HG03565 (cell line): Measurements from ENCODE around the gene CNDP1.
"Not testable (repeated sequence)": the region's sequence is repeated elsewhere in the genome, so short reads cannot be mapped to it uniquely, and the experiment has no call there.

Experiments used
- ATAC-seq: cut with Tn5 transposase; IDR thresholded peaks from one replicate; pipeline ENCODE4 v1.9.1; 2021; ENCODE audit warnings: mild to moderate bottlenecking, moderate library complexity; ENCODE audit not compliant: unreplicated experiment

Gene CNDP1

DNA sequence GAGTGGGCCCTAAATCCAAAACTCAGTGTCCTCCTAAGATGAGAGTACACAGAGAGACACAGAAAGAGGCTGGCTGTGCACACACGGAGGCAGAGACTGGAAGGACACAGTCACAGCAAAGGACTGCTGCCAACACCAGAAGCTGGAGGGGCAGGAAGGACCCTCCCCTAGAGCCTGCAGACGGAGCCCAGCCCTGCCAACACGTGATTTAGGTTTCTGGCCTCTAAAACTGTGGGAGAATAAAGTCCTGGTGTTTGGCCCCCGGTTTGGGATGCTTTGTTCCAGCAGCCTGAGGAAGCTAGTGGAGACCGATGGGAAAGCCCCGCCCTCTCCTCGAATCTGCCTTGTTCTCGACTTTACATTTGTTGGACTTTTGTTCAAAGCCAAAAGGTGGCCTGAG, 10.6 kb downstream of the CNDP1 start:
- no peak for ATAC-seq

DNA sequence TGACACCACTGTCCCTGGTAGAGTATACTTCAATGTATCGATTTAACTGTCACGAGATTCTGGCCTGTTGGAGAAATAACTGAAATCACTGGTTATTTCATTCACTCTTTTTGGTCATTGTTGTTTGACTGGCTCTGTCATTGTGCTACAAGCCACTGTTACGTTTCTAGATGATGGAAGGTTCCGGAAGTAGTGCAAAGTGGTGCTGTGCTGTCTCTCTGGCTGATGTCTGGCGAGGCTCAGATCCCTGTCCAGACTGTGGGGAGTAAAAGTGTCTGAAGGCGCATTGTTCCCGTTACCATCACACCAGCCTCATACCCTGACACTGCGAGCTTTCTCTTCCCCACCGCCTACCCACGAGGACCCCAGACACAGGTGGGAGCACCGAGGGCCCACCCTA, 11.7 kb downstream of the CNDP1 start:
- no peak for ATAC-seq

DNA sequence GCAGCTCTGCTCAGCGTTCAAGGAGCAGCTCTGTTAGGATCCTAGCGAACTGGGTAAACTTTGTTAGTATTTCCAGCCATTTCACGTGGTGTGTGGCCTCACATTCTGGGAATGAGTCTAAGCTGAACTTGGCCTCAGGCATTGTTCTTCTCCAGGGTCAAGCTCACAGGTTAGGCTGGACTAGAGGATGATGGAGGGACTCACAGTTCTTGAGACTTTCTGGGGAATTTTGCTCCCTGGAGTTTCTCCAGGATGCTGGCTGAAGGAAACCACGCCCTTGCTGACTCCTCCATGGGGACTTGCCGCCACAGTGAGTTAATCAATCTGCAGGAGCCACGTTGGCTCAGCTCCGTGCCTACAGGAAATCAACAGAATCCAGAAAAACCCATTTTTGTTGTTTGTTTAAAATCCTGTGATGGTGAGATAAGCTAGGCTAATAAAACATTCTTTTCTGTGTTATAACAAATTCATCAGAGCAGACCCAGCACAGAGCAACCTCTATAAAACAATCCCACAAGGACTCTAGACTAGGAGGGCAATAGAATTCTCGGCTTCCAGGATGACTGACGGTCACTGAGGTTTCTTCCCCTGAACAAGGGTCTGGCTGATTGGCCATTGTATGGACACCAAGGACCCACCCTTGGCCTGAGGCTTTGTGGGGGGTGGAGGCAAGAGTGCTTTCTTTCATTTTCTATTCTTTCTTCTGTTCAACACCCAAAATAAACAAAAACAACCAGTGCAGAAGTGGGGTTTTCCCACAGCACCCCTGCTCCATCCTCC, 12.6 kb downstream of the CNDP1 start:
- no peak for ATAC-seq

DNA sequence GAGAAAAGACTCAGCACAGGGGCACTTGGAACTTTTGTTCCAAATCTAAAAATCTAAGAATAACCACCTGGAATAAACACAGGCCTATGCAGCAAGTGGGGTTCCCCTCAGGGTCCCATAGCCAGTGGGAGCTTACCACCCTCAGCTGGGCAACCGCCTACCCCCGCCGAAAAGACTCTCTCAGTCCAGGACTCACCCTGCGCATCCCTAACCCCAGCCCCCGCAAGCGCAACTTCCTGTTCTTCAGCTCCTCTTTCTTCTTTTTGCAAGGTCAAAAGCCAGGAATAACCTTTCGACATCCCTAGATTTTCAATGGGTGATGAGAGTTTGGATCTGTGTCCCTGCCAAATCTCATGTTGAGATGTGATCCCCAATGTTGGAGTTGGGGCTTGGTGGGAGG, 13.6 kb downstream of the CNDP1 start:
- no peak for ATAC-seq

DNA sequence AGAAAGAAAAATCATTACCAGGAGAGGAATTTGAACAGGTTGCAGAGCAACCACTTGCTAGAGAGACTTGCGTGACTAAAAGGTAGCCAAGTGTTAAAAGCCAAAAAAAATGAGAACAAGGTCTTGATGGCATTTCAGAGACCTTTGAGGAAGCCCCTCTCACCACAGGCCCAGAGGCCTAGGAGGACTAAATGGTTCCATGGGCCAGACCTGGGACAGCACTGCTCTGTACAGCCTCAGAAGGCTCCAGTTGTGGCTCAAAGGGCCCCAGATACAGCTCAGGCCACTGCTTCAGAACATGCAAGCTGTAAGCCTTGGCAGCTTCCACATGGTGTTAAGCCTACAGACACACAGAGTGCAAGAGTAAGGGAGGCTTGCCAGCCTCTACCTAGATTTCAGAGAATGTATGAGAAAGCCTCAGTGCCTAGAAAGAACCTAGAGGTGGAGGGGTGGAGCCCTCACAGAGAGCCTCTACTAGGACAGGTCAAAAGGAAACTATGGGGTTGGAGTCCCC, 15.3 kb downstream of the CNDP1 start:
- no peak for ATAC-seq

DNA sequence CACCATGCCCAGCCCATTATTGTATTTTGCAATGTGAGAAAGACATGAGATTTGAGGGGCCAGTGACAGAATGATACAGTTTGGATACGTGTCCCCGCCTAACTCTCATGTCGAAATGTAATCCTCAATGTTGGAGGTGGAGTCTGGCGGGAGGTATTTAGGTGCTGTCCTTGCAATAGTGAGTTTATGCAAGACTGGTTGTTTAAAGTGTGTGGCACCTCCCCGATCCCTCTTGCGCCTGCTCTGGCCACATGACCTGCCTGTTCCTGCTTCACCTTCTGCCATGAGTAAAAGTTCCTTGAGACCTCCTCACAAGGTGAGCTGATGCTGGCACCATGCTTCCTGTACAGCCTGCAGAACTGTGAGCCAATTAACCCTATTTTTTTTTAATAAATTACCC, 16.6 kb downstream of the CNDP1 start:
- no peak for ATAC-seq

DNA sequence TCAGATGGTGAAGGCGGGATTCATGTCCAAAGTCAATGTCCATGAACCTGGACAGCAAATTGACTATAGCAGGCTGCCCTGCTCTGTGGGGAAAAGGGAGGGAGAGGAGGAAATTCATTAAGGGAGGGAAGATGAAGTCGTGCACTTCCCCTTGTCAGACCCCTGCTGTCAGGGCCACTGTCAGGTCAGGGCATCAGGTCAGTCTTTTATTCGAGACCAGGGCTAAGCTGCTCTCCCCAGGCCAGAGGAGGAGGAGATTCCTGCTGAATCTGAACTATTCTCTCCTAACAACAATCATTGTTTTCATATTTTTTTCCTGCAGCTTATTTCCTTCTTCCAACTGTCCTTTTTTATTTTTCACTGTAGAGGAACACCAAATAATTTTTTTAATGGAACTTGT, 17.2 kb downstream of the CNDP1 start:
- ATAC-seq: no peak

DNA sequence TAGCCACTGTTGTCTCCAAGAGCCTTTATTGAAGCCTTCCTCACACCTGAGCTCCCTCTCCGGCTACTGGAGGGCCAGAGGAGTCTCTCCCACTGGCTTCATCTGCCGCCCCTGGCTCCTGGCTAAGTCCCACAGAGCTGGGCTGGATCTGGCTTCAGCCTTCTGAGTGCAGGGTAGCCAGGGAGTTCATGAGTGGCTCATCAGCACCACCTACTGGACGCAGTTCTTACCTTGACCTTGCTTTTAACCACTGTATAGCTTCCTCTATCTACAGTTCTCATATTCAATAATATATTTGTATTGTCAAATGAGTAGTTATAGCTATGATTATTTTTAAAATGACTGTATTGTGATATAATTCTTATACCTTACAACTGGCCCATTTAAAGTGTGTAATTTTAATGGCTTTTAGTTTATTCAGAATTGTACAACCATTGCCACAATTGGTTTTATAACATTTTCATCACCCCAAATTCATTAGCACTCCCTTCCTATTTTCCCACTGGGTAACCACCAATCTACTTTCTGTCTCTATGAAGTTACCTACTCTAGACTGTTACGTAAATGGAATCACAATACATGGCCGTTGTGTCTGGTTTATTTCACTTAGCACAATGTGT, 17.7 kb downstream of the CNDP1 start:
- peak; percentile 99 for ATAC-seq

DNA sequence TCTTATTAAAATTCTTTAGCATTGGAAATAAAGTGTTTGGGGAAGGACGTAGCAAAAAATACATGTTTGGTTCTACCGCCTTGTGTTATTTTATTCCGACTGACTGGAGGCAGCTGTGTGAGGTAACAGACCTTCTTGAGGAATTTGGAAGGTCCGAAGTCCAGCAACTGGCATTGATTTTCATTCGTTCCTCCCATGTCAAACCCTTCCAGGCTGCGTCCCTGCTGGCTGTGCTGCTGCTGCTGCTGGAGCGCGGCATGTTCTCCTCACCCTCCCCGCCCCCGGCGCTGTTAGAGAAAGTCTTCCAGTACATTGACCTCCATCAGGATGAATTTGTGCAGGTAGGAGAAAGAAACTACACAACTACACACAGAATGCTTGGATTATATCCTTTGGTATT, 21.8 kb downstream of the CNDP1 start:
- no peak for ATAC-seq

DNA sequence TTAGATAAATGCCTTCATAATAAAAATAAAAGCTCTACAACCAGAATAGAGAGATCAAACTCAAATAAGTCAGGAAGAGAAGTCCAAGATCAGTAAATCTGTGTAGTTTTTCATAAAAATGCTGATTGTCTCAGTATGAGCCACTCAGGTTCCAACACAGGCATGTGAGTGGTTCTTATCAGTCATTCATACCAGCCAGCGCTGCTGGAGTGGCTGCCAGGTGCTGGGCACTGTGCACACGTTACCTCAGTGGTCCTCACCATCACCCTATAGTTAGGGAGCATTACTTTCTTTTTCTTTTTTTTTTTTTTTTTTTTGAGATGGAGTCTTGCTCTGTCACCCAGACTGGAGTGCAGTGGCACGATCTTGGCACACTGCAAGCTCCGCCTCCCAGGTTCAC, 23.8 kb downstream of the CNDP1 start:
- no peak for ATAC-seq

DNA sequence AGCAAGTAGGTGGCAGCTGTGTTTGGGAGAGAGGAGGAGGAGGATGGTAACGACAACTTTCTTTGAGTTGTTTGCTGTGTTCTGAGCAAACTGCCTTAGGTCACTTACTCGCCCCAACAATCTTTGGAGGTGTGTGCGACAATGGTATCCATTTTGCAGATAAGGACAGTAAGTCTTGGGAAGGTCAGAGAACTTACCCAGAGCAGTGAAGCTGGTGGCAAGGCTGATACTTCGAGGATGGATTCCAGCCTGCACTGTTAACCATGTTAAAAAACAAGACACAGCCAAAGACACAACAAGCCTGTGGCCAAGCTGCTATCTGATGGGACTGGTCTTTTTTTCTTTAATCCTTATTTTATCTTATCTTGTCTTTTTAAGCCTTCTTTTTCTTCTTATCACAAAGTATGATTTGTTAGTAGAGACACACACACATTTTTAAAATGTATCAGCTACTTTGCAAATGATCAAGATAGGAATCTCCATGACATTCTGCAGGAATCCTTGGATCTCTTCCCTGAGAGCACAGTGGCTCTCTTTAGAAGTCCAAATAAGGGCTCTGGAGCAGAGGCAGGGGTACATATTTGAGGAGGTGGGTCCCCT, 27.9 kb downstream of the CNDP1 start:
- no peak for ATAC-seq

DNA sequence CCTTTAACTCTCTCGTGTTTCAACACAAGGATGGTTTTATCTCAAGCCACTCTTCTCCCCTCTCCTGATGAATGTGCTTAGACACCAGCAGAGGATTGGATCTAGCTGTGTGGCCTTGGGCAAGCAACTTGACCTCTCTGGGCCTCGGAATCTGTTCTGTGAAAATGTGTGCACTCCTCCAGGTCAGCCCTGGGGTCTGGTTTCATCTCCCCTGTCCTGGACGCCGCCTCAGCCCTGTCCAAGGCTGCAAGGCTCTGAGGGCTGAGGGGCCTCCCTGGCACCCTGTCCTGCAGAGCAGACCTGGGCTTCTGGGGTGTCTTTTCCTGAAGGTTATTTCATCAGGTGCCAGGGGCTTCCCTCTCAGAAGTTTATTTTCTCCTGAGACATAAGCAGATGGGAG, 28.5 kb downstream of the CNDP1 start:
- ATAC-seq: no peak

DNA sequence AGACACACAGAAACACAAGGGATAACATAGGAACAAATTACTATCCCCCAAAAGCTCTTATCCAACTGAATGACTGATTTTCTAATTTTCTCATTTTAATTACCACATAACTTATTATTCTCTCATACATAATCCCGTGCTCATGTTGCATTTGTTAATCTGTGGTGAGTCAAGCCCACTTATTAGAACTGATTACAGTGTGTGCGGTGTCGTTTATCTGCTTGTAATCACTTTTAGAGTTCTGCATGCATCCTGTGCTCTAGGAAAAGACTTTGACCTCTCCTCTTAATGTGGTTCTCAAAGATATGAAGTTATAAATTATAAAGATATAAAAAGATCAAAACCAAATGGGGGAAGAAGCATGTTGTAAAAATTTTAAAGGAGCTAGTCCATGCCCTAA, 29.7 kb downstream of the CNDP1 start:
- ATAC-seq: no peak

DNA sequence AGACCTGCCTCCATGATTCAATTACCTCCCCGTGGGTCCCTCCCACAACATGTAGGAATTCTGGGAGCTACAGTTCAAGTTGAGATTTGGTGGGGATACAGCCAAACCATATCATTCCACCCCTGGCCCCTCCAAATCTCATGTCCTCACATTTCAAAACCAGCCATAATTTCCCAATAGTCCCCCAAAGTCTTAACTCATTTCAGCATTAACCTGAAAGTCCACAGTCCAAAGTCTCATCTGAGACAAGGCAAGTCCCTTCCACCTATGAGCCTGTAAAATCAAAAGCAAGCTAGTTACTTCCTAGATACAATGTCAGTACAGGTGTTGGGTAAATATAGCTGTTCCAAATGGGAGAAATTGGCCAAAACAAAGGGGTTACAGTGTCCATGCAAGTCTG, 30.9 kb downstream of the CNDP1 start:
- not testable (repeated sequence) for ATAC-seq

DNA sequence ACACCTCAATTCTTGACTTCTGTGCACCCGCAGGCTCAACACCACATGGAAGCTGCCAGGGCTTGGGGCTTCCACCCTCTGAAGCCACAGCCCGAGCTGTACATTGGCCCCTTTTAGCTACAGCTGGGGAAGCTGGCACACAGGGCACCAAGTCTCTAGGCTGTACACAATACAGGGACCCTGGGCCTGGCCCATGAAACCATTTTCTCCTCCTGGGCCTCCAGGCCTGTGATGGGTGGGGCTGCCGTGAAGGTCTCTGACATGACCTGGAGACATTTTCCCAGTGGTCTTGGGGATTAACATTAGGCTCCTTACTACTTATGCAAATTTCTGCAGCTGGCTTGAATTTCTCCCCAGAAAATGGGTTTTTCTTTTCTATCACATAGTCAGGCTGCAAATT, 31.7 kb downstream of the CNDP1 start:
- ATAC-seq: not testable (repeated sequence)

DNA sequence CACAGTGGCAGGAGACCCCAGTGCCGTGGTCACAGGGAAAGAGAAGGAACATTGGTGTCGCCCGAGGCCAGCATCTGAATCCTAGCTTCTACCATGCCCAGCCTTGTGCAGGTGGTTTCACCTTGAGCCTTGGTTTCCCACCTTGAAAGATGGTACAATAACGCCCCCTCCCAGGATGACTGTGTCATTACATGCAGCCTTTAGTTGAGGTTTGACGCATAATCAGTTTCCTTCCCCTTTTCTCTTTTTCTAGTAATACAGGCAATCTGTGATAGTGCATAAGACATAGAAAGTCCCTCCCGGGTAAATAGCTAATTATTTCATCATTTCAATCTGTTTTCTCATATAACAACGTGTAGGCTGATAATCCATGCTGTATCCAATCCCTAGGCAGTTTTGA, 33.5 kb downstream of the CNDP1 start:
- no peak for ATAC-seq

DNA sequence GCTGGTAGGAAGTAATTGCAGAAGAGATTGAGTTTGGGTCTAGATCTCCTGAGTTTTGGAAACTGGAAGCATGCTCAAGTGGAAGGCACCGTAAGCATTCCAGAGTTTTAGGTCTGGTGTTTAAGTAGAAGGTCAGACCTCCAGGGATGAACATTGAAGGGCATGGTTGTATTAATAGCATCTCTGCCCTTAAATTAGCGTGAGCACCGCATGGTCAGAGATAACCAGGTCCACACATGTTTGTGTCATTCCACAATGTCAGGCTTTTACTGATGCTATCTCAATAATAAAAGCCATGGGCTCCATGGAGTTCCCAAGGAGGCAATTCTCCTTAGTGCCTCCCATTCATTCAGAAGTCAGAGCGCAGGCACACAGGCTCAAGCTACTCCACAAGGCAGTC, 35.1 kb downstream of the CNDP1 start:
- no peak for ATAC-seq

DNA sequence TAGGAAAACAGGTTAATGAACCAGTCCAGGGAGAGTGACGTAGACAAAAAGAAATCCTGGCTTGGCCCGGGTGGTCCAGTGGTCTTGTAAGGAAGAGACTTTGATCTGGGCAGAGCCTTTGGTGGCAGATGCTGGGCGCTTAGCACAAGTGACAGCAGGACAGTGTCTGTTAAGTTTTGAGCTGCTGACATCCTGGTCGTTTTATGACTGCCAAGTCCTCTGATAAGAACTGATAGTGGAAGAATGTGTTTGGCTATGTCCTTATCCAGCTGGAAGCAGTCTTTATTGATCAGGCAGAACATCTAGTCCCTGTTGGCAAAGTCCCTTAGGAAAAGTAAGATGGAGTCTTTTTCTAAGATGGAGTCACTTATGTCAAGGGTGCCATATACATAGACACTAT, 36.0 kb downstream of the CNDP1 start:
- no peak for ATAC-seq

DNA sequence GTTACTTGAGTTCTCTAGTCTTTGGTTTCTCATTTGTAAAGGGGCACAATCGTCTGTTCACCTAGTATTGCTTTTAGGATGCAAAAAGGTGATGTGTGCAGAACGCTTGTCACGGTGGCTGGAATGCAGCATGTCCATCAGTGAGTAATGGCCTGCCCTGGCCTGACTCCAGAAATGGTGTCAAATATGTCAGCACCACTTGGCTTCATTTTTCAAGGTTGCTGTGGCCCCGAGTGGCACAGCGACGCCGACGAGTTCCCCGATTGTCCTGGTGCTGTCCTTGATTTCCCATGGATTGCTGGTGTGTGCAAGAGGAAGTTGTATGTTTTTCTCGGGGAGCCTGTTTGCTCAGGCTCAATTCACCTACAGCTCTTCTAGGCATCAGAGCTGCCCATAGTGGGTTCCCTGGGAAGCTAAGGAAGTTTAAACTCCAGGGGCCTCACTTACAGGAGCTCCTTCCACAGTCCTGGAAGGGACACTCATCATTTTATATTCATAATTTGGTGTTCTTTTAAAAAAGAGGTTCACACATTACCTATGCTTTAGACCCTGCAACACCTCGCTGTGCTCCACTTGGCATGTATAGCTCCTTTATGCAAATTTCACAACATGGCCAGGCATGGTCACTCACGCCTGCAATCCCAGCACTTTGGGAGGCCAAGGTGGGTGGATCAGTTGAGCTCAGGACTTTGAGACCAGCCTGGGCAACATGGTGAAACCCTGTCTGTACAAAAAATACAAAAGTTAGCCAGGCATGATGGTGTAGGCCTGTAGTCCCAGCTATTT, 37.8 kb downstream of the CNDP1 start:
- ATAC-seq: no peak

DNA sequence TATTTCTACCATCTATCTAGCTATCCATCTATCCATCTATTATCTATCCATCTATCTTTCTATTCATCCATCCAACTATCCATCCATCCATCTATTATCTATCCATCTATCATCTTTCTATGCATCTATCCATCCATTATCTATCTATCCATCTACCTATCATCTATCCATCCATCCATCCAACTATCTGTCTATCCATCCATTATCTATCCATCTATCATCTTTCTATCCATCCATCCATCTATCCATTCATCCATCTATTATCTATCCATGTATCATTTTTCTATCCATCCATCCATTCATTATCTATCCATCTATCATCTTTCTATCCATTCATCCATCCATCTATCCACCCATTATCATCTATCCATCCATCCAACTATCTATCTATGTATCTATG, 38.8 kb downstream of the CNDP1 start:
- ATAC-seq: no peak

DNA sequence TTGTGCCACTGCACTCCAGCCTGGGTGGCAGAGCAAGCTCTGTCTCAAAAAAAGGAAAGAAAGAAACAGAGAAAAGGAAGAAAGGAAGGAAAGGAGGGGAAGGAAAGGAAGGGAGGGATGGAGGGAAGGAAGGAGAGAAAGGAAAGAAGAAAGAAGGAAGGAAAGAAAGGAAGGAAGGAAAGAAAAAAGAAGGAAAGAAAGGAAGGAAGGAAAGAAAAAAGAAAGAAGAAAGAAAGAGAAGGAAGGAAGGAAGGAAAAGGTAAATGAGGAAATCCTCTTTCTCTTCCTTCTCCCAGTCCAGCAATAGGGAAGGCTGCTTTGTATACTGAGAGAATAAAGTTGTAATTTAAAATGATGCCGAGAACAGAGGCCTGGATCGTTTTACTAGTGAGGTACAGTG, 40.6 kb downstream of the CNDP1 start:
- ATAC-seq: no peak
